ENCODE measurements around the gene MMP11. TPM values are rescaled to one million over a fixed set of nuclear protein-coding genes. Genes with fewer than 3 reads are reported as not detected.
A peak's percentile ranks its signal among the peaks of the same experiment; 100 is the strongest.

Gene MMP11
- total and polyA plus RNA-seq, 2 of the 13 experiments (the other 11 are each of a cell fraction or from before 2014, with no cell fraction given) = 8.9 to 28.6 TPM

- TF ChIP-seq ZNF30 (CRISPR knock-in tag; IDR thresholded peaks at IDR 0.05) (no peak), ZNF740 (CRISPR knock-in tag; IDR thresholded peaks at IDR 0.05) (no peak), HMGXB4 (CRISPR knock-in tag; IDR thresholded peaks at IDR 0.05; ENCODE audit: borderline replicate concordance in 1 of 2, low read depth in 1 of 2) (no peak), NR2F6 (IDR thresholded peaks at IDR 0.05) (no peak), NR2F6 (CRISPR knock-in tag; IDR thresholded peaks at IDR 0.05) (peak; percentile 33), ZNF891 (CRISPR knock-in tag; IDR thresholded peaks at IDR 0.05) (no peak), KLF13 (CRISPR knock-in tag; IDR thresholded peaks at IDR 0.05) (no peak), ZNF343 (CRISPR knock-in tag; IDR thresholded peaks at IDR 0.05) (no peak), NAIF1 (CRISPR knock-in tag; IDR thresholded peaks at IDR 0.05; ENCODE audit: borderline replicate concordance) (no peak), MXI1 (IDR thresholded peaks at IDR 0.05; ENCODE audit: borderline replicate concordance, low read depth, low read length) (peak; percentile 39; the same call in 1 of the 3 replicates), ZBTB43 (CRISPR knock-in tag; conservative IDR thresholded peaks at IDR 0.05) (no peak), ARNT (IDR thresholded peaks at IDR 0.05) (no peak), REPIN1 (CRISPR knock-in tag; IDR thresholded peaks at IDR 0.05; ENCODE audit: borderline replicate concordance, low read depth) (no peak), DMAP1 (CRISPR knock-in tag; IDR thresholded peaks at IDR 0.05) (no peak), IRF1 (CRISPR knock-in tag; IDR thresholded peaks at IDR 0.05; ENCODE audit: low read depth) (no peak), RARA (CRISPR knock-in tag; IDR thresholded peaks at IDR 0.05) (peak; percentile 65), ZBTB7B (CRISPR knock-in tag; IDR thresholded peaks at IDR 0.05) (no peak), ZNF350 (CRISPR knock-in tag; IDR thresholded peaks at IDR 0.05; ENCODE audit: borderline replicate concordance, low read depth) (no peak), RARG (CRISPR knock-in tag; IDR thresholded peaks at IDR 0.05; ENCODE audit: low read depth) (no peak), JUND (CRISPR knock-in tag; IDR thresholded peaks at IDR 0.05) (no peak)
- TF ChIP-seq, protein P1, sequence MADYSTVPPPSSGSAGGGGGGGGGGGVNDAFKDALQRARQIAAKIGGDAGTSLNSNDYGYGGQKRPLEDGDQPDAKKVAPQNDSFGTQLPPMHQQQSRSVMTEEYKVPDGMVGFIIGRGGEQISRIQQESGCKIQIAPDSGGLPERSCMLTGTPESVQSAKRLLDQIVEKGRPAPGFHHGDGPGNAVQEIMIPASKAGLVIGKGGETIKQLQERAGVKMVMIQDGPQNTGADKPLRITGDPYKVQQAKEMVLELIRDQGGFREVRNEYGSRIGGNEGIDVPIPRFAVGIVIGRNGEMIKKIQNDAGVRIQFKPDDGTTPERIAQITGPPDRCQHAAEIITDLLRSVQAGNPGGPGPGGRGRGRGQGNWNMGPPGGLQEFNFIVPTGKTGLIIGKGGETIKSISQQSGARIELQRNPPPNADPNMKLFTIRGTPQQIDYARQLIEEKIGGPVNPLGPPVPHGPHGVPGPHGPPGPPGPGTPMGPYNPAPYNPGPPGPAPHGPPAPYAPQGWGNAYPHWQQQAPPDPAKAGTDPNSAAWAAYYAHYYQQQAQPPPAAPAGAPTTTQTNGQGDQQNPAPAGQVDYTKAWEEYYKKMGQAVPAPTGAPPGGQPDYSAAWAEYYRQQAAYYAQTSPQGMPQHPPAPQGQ (CRISPR knock-in tag; IDR thresholded peaks at IDR 0.05; ENCODE audit: borderline replicate concordance) = no peak
- TF ChIP-seq, protein P2, sequence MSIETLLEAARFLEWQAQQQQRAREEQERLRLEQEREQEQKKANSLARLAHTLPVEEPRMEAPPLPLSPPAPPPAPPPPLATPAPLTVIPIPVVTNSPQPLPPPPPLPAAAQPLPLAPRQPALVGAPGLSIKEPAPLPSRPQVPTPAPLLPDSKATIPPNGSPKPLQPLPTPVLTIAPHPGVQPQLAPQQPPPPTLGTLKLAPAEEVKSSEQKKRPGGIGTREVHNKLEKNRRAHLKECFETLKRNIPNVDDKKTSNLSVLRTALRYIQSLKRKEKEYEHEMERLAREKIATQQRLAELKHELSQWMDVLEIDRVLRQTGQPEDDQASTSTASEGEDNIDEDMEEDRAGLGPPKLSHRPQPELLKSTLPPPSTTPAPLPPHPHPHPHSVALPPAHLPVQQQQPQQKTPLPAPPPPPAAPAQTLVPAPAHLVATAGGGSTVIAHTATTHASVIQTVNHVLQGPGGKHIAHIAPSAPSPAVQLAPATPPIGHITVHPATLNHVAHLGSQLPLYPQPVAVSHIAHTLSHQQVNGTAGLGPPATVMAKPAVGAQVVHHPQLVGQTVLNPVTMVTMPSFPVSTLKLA (IDR thresholded peaks at IDR 0.05) = no peak
Measured at GRCh38 chr22:23789638-23790037, 17.0 kb downstream of the MMP11 start (continued).
